Testis (tissue), 3 donors: ENCODE measurements around the gene LYSMD3. TPM values are rescaled to one million over a fixed set of nuclear protein-coding genes. Genes with fewer than 3 reads are reported as not detected.

Source experiments
- DNase-seq: peaks from one replicate; pipeline ENCODE4 v3.0.0-alpha.2; 2019
- H3K27ac ChIP-seq, 2 donors: fragments of 200-600 bp; sonication (generic); one replicate each; pipeline ENCODE4 v1.5.1; 2019
- H3K27me3 ChIP-seq: fragments of 200-600 bp; sonication (generic); one replicate; pipeline ENCODE4 v1.5.1; 2019
- H3K36me3 ChIP-seq: fragments of 200-600 bp; sonication (generic); one replicate; pipeline ENCODE4 v1.5.1; 2017; ENCODE audit warnings: low read depth; ENCODE audit errors: missing control alignments
- H3K4me1 ChIP-seq: fragments of 200-600 bp; sonication (generic); one replicate; pipeline ENCODE4 v1.5.1; 2019
- H3K4me3 ChIP-seq, 2 donors: fragments of 200-600 bp; sonication (generic); one replicate each; pipeline ENCODE4 v1.5.1; 2017 to 2019
- H3K9me3 ChIP-seq: fragments of 200-600 bp; sonication (generic); one replicate; pipeline ENCODE4 v1.5.1; 2017
- POLR2A ChIP-seq: fragments of 450-650 bp; IDR thresholded peaks from one replicate; pipeline ENCODE4 v1.6.1; 2017; ENCODE audit warnings: antibody characterized with exemption, mild to moderate bottlenecking, moderate library complexity
- WGBS, 2 donors: methylation state at CpG; one replicate each; pipeline ENCODE4 v1.1.5; 2018; 5-methylcytosine and 5-hydroxymethylcytosine counted together
- intact Hi-C: fragments of 100-400 bp; cut with DNase I; formaldehyde crosslinking; loops from one replicate; pipeline ENCODE4 v1.15.1; 2023; ENCODE audit warnings: low total_unique reads
- polyA plus RNA-seq: library from polyadenylated mRNA; stranded (reverse); fragments of 350-450 nt; fragmentation: Illumina TruSeq; extraction: RNeasy Lipid Tissue Mini Kit (QIAGEN cat#74804); gene quantifications from one replicate; pipeline ENCODE4 v1.2.3, GENCODE V29; 2014; ENCODE audit warnings: low read depth, low replicate concordance; ENCODE audit not compliant: insufficient read depth
- total RNA-seq, 2 donors: library from RNA; depleted of rRNA; stranded (reverse); fragments of >200 nt; gene quantifications; one replicate each; pipeline ENCODE4 v1.2.3, GENCODE V29; 2016
- TF ChIP-seq, protein P1 (sequence below), 3 experiments: fragments of 450-650 bp in 2 of 3; fragments of 200-600 bp in 1 of 3; sonication (generic) in 1 of 3; IDR thresholded peaks; one replicate each; pipeline ENCODE4 v1.5.1; 2016 to 2019; ENCODE audit warnings: antibody characterized with exemption in 3 of 3, mild to moderate bottlenecking in 2 of 3, moderate library complexity in 1 of 3

Gene LYSMD3
- total and polyA plus RNA-seq, 3 donors from 2014 or later, result 9.4 to 11.0 (median 10.4) TPM

DNA sequence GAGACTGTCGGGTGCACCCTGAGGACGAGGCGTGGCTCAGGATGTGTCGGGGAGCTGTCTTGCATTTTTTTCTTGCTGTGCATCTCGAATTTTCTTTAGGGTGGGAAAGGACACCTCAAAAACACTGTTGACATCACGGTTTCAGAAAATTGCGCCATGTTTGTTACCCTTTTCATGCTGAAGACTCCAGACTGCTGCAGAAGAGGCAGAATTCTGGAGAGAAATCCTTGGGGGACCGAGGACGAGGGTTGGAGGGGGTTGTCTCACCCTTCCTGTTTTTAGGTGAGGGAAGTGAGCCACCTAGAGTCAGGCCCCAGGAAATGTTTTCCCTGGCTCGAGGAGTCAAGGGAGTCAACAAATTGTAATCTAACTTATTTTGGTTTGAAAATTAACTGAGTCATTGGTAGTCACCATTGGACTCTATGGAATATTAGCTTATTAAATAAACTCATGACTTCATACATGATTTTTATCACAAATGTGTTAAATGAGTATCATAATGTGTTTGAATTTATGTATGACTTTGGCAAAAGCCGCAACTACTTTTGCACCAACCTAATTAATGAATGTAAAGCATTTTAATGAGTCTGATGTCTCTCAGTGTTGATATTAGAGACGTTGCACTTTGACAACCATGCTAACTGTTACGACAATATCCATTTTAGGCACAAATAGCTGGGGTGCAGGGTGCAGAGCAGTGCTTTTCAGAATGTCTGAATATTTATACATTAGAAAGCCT is 724 bp upstream of the LYSMD3 start:
- H3K27me3 ChIP-seq, result no peaks in the 10 kb centered on the region
- peak overlapping the region; percentile 93 to 96 for H3K27ac ChIP-seq
- 4% methylated on average over 13 of the region's 13 CpGs for WGBS, 2 donors
- intact Hi-C loops, result no loop called here
- peaks cover 17% of the 10 kb centered on the region for H3K4me1 ChIP-seq
- peak overlapping the region; percentile 87 to 91 for H3K4me3 ChIP-seq
- no peaks in the 10 kb centered on the region for H3K9me3 ChIP-seq
- TF ChIP-seq POLR2A, result no peak
- TF ChIP-seq, protein P1, sequence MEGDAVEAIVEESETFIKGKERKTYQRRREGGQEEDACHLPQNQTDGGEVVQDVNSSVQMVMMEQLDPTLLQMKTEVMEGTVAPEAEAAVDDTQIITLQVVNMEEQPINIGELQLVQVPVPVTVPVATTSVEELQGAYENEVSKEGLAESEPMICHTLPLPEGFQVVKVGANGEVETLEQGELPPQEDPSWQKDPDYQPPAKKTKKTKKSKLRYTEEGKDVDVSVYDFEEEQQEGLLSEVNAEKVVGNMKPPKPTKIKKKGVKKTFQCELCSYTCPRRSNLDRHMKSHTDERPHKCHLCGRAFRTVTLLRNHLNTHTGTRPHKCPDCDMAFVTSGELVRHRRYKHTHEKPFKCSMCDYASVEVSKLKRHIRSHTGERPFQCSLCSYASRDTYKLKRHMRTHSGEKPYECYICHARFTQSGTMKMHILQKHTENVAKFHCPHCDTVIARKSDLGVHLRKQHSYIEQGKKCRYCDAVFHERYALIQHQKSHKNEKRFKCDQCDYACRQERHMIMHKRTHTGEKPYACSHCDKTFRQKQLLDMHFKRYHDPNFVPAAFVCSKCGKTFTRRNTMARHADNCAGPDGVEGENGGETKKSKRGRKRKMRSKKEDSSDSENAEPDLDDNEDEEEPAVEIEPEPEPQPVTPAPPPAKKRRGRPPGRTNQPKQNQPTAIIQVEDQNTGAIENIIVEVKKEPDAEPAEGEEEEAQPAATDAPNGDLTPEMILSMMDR (IDR thresholded peaks at IDR 0.05), result peak; percentile 51 to 65 (median 59)
- no peaks in the 10 kb centered on the region for H3K36me3 ChIP-seq
- DNase-seq, result peak; percentile 74

DNA sequence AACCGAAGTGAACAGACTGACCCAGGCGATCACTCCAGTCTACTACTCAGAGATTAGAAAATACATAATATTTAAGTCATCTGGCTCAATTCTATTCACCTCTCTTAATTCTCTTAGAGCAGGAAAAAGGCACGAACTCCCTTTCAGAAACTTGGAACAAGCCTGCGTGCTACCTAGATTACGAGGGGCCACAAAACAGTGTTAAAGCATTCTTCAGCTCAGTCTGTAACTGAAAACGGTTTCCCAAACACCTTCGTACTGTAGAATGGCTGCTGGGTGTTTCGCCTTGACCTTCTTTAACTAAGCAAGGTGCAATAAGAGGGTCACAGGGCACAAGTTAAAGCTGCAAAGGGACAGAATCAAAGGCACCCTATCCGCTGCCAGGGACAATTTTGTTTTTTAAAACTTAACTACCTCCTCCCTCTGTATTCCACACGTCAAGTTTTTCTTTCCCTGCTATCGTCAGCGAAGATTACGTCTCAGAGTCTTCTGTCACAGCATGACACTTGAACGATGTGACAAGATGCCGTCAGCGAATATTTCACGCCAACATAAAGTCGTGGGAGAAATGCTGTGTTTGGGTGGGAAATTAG is 687 bp downstream of the LYSMD3 start:
- H3K9me3 ChIP-seq, result no peaks in the 10 kb centered on the region
- intact Hi-C loops, result no loop called here
- no peak for DNase-seq
- H3K27ac ChIP-seq, result peak overlapping the region; percentile 93 to 96
- peak overlapping the region; percentile 87 to 91 for H3K4me3 ChIP-seq
- WGBS, 2 donors, result 1 to 2% methylated on average over 18 of the region's 18 CpGs
- H3K36me3 ChIP-seq, result no peaks in the 10 kb centered on the region
- H3K27me3 ChIP-seq, result no peaks in the 10 kb centered on the region
- TF ChIP-seq, protein P1 (IDR thresholded peaks at IDR 0.05), result no peak
- no peak for TF ChIP-seq POLR2A
- H3K4me1 ChIP-seq, result peaks cover 17% of the 10 kb centered on the region

DNA sequence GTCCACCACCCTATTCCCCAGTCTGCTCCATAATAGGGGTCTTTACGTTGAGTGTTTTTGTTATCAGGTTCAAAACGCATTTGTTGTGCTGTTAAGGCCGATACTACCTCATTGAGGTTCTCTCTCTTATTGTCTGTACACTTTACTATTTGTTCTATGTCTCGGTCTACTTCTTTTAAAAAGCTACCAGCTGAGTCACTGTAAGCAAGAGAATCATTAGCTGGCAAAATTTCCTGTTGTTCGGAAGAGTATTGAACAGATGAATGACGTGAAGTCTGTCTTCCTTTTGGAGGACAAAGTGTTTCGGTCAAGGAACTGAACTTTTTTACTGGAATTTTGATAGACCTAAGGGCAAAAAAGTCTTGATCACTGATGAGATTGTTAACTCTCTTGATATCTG is 10.3 kb downstream of the LYSMD3 start:
- no peak for TF ChIP-seq POLR2A
- TF ChIP-seq, protein P1 (IDR thresholded peaks at IDR 0.05), result no peak

DNA sequence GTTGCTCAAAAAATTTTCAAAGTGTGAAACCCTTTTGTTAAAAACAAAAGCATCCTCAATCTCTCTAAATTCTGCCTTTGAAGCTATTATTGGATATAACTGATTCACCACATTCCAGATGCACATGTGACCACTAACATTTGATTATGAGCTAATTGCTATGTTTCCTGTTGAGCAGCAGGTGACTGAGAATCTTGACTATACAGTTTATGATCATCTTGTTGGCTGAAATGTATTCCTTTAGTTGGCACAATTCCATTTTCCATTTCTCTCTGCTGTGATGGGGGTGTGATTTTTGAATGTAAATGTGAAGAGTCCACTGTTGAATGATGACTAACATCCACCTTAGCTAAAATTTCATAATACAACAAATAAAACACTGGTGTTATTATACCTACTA is 10.7 kb downstream of the LYSMD3 start:
- H3K27me3 ChIP-seq, result no peaks in the 10 kb centered on the region
- no peaks in the 10 kb centered on the region for H3K36me3 ChIP-seq
- no peak overlapping the region for H3K4me3 ChIP-seq
- no peak for DNase-seq
- no peaks in the 10 kb centered on the region for H3K4me1 ChIP-seq
- TF ChIP-seq POLR2A, result no peak
- TF ChIP-seq, protein P1 (IDR thresholded peaks at IDR 0.05), result no peak
- H3K9me3 ChIP-seq, result no peaks in the 10 kb centered on the region
- no peak overlapping the region for H3K27ac ChIP-seq
- intact Hi-C loops, result no loop called here

More for the DNA sequence above, 10.3 kb downstream of the LYSMD3 start:
- Histone ChIP-seq H3K36me3 (no peaks in the 10 kb centered on the region), H3K4me3 (no peak overlapping the region), H3K27me3 (no peaks in the 10 kb centered on the region), H3K9me3 (no peaks in the 10 kb centered on the region), H3K4me1 (no peaks in the 10 kb centered on the region), H3K27ac (no peak overlapping the region)
- 92% methylated on average over 7 of the region's 7 CpGs for WGBS, 2 donors
- intact Hi-C loops, result no loop called here
- DNase-seq, result no peak
